LNCaP clone FGC (cell line): ENCODE measurements around the gene DDX17.

ENCODE experiments used
- DNase-seq: peaks from one replicate; pipeline ENCODE4 v3.0.0-alpha.2; 2011; ENCODE audit warnings: low read depth
- H3K4me3 ChIP-seq: 2 replicates; pipeline ENCODE4 v1.5.1; 2011; ENCODE audit warnings: mild to moderate bottlenecking, low read depth, low read length, control low read depth
- CTCF ChIP-seq: IDR thresholded peaks from 2 replicates; pipeline ENCODE4 v1.5.1; 2012; ENCODE audit warnings: mild to moderate bottlenecking; ENCODE audit not compliant: control insufficient read depth, insufficient read depth; ENCODE audit errors: extremely low read depth

DDX17 gene

GRCh38 chr22:38460426-38460840, 45.7 kb downstream of the DDX17 start:
- no peak overlapping the region for H3K4me3 ChIP-seq
- DNase-seq: no peak
- no peak for TF ChIP-seq CTCF

- no peak for DNase-seq
- no peak overlapping the region for H3K4me3 ChIP-seq
- no peak for TF ChIP-seq CTCF
Observed at GRCh38 chr22:38456841-38457699, 49.0 kb downstream of the DDX17 start.

GRCh38 chr22:38456272-38456835, 49.8 kb downstream of the DDX17 start:
- no peak for TF ChIP-seq CTCF
- DNase-seq: no peak
- H3K4me3 ChIP-seq: no peak overlapping the region

GRCh38 chr22:38455530-38456271, 50.4 kb downstream of the DDX17 start:
- DNase-seq: no peak
- TF ChIP-seq CTCF: no peak
- 0 out of 2 replicates have a peak overlapping the region, but pooled peaks have one; percentile 18 for H3K4me3 ChIP-seq

- TF ChIP-seq CTCF: no peak
- H3K4me3 ChIP-seq: 0 out of 2 replicates have a peak within 1 kb of the TSS, but pooled peaks have one; percentile 18
- no peak for DNase-seq
Observed at GRCh38 chr22:38455076-38455529, 51.0 kb downstream of the DDX17 start, which contains the start of gene KCNJ4. Gene KCNJ4 (minus strand): TSS chr22:38455199. CDS start chr22:38428132, 27,067 bp downstream.

GRCh38 chr22:38454353-38455075, 51.6 kb downstream of the DDX17 start:
- no peak for DNase-seq
- H3K4me3 ChIP-seq: no peak overlapping the region
- no peak for TF ChIP-seq CTCF
